Activated naive CD8-positive, alpha-beta T cell treated with anti-CD3 and anti-CD28 coated beads, Interleukin-2, amount 50 U/mL, for 16 hours (primary cell): ENCODE measurements around the gene HABP2.

Experiments used
- DNase-seq: peaks from one replicate; pipeline ENCODE4 v3.0.0-alpha.2; 2020; ENCODE audit warnings: low read depth, low spot score

Gene HABP2

DNA sequence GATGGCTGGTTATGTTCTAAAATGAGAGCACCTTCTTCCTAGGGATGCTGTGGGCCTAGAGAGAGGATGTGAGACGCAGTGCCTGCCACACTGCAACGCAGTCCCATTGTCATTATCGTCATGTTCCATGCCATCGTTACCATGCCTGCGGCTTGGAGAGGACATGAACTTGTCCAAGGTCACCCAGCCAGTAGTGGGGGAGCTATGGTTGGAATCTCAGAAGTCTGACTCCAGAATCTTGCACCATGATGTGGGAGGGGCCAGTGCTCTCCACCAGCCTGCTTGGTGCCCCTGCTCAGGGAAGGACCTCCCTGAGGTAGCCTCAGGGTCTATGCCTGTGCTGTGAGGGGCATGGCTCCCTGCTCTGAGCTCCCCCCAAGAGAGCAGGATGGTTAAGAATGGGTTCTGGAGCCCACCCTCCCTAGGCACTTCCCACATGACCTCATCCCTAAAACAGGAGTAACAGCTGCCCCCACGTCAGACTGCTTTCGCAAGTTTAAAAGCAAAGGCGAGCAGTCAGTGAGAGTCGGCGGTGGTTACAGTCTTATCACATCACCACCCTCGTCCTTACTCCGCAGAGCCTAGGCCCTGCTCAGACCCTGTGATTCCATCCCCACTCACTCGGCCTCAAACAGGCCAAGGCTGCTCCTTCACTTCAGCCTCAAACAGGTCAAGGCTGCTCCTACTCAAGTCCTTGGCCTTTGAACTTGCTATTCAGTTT lies 50.4 kb downstream of the HABP2 start:
- no peak for DNase-seq

GRCh38 chr10:113604572-113604971 lies 51.7 kb downstream of the HABP2 start:
- no peak for DNase-seq

- DNase-seq: no peak
Measured at GRCh38 chr10:113605268-113605978, 52.6 kb downstream of the HABP2 start.

- no peak for DNase-seq
Measured at GRCh38 chr10:113609704-113610108, 56.9 kb downstream of the HABP2 start.

GRCh38 chr10:113610631-113611601 lies 58.1 kb downstream of the HABP2 start:
- DNase-seq: no peak

DNA sequence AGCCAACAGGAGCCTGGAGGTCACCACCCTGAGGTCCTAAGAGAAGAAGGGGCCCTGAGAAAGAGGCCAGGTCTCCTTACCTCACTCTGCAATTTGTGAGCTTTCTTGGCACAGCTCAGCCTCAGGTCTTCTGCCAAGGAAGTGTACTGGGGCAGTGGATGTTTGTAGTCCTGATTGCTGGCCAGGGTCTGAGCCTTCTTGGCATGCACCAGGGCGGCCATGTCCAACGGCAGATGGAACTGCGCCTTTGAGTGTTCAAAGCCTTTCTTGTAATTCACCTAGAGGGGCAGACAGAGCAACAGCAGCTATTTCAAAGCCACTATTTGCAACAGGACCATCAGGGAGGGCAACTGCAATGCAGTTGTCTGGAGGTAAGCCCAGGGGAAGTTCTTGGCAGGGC lies 59.3 kb downstream of the HABP2 start:
- DNase-seq: no peak

GRCh38 chr10:113613427-113613826 lies 60.6 kb downstream of the HABP2 start:
- no peak for DNase-seq

- no peak for DNase-seq
Measured at GRCh38 chr10:113613977-113614690, 61.3 kb downstream of the HABP2 start.

DNA sequence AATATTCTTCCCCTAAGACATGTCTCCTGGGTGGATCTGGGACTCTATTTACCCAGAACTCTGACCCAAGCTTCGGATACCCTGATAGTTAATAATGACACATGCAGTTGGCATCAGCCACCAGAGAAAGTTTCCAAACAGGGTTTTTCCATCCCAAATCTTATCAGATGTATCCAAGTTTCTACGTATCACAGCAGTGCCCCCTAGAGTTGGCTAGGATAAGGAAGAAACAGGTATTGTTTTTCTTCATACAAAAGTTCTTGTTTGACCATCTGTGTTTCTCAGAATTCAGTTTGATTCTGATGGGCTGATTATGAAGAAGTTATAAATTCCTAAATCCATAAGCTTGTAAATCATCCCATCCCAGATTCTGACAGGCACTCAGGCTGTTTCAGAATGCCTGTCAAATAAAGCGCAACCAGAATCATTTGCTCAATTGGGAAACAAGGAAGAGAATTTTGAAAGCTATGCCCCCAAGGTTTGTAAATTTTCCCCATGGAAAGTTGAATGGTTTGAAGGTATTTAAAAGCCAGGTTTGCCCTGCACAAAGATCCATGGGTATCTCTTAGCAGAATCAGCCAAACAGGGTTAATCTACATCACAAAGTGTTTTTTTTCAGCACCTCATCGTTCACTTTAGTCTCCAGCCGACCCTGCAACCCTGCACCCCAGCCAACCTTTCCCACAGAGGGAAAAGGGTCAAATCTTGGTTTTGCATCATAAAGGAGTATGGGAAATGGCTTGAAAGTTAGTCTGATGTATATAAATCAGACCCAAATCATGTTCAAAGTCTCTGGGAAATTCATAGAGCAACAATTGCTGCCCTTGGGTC lies 63.6 kb downstream of the HABP2 start:
- no peak for DNase-seq

DNA sequence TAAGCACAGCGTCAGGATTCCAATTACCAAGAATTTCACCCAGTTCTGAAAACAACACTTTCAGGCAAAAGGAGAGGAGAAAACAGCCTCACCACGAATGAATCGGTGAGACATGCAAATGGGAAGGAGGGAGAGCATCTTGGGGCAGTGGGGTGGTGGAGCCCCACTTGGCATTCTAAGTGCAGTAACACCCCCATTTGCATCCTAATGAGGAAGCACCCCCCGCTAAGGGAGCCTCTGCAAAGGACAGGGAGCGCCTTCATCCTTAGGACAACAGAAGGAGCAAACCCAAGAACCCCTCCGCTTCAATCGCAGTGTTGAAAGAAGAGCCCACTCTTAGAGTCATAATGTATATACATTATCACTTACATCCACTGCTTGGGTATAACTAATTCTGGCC lies 64.2 kb downstream of the HABP2 start:
- DNase-seq: no peak

- no peak for DNase-seq
Measured at GRCh38 chr10:113618338-113618737, 65.5 kb downstream of the HABP2 start.

GRCh38 chr10:113619401-113619800 lies 66.5 kb downstream of the HABP2 start:
- no peak for DNase-seq

- no peak for DNase-seq
Measured at GRCh38 chr10:113620511-113620910, 67.7 kb downstream of the HABP2 start.

- no peak for DNase-seq
Measured at GRCh38 chr10:113620936-113621335, 68.1 kb downstream of the HABP2 start.

DNA sequence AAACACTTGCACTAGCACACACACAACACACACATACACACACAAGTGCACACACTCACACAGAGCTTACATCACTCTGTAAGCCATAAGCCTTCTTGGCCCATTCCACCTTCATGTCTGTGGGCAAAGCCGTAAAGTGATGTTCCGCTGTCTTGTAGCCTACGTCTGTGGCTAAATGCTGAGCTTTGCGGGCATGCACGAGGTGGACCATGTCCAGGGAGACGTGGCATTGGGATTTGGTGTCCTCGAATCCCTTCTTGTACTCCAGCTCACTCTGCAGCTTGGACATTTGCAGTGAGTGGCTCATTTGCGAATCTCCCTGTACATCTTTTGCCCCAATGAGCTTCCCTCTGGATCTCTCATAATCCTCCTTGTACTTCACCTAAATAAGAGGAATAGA lies 68.9 kb downstream of the HABP2 start:
- no peak for DNase-seq

DNA sequence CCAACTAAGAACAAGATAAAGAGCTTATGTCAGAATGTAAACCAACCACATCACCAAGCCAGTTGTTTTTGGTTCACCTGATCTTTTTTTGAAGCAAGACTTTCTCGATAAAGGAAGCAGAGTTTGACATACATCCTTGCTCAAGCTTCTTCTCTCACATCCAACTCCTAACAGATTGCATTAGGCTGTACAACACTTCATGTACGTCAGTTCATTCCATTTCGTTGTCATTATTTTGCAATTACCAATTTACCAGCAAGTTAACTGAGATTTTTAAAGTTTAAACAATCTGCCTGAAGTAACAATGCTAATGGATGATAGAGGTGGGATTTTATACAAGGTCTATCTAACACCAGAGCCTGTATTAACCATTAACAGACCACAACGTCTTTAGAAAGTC lies 70.0 kb downstream of the HABP2 start:
- DNase-seq: no peak

DNA sequence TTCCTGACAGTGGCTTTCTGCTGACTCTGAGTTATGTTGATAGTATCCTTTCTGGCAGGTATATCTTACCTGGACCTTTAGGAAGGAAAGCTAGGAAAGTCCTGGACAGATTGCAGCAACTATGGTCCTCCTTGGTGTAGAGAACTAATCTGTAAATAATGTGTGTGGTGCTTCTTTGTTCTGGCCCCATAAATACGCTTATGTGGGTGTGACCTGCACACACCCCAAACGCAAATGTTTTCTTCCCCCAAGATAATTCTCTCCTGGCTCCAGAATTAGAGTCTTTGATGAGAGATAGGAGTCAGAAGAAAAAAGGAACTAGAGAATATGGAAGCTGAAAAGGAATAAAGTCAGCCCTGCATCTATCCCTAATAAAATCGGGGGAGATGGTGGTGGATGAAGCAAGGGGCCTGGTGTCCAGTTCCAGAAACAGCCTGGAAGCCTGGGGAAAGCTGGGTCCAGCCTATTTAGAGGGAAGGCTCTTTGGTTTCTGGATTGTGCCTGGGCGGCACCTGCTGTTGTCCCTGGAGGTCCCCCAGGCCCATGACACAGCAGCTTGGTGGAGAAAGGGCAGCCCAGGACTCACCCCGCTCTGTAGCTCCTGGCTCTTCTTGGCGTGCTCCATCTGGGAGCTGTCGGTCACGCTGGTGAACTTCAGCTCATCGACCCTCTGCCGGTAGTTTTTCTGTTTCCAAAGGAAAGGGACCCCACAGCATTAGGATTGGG lies 72.8 kb downstream of the HABP2 start:
- no peak for DNase-seq

DNA sequence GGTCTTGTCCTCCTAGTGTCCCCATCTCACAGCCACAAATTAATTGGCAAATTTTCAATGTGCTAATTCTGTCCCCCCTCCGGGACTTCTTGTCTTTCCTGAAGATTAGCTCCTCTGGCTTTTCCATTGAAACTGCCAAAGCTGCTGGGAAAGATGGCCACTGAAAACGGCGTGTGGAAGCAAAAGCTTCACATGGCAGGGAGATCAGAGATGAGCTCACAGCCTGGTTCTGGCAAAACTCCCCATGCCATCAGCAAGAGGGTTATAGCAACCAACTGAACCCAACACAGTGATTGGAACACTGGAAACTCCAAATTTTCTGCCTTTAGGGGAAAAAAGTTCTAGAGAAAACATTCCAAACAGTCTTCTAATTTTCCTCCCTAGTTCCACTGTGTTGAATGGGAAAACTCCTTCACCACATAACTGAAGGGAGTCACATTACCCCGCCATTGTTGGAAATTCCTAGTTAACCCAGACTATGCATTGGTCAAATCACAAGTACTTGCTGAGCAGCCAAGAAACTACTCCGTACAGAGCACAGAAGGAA lies 74.0 kb downstream of the HABP2 start:
- DNase-seq: no peak

GRCh38 chr10:113627836-113628235 lies 75.0 kb downstream of the HABP2 start:
- DNase-seq: no peak
